Sigmoid colon (tissue), 4 donors: ENCODE data around the gene EVA1A.

Experiments used
- EP300 ChIP-seq, 4 donors: sonication (generic); formaldehyde crosslinking; IDR thresholded peaks; one replicate each; pipeline ENCODE4 v1.6.1; 2017; ENCODE audit warnings: antibody characterized with exemption in 4 of 4
- POLR2A ChIP-seq, 2 donors: fragments of 450-650 bp; IDR thresholded peaks; one replicate each; pipeline ENCODE4 v1.6.1; 2016; ENCODE audit warnings: antibody characterized with exemption in 2 of 2, mild to moderate bottlenecking in 2 of 2, moderate library complexity in 2 of 2
- POLR2AphosphoS5 ChIP-seq, 4 donors: sonication (generic); formaldehyde crosslinking; IDR thresholded peaks; one replicate each; pipeline ENCODE4 v1.6.1; 2017; ENCODE audit warnings: antibody characterized with exemption in 4 of 4
- TF ChIP-seq, protein P1 (sequence below), 4 experiments: fragments of 450-650 bp in 3 of 4; fragments of 200-600 bp in 1 of 4; IDR thresholded peaks; one replicate each; pipeline ENCODE4 v1.5.1; 2016 to 2019; ENCODE audit warnings: antibody characterized with exemption in 4 of 4, mild to moderate bottlenecking in 3 of 4, moderate library complexity in 2 of 4

DNA sequence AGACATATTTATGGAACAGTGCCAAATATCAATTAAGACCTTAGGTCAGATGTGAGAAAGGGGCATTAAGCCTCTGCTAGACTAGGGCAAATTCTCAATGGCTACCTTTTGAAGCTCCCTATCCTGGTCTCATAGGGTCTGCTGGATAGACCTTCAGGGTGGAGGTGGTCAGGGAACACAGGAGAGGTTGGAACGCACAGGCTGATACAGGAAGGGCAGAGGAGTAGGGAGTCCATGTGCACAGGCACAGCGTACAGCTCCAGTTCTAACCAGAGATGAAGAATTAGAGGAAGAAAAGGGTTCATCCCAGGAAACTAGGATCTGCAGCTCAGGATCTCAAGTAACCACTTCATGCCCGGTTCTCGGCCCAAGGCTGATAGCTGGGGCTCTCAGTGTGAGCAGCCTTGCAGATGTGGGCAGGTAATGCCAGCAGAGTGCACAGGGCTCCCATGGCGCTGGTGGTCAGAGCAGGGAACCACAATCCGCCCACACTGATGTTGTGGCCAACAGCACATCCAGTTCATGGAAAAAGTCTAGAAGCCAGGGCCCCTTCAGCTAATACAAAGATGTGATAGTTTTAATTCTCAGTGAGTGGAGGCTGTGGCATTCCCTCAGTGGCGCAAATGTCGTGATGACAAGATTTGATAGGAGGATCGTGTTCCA is 3.4 kb upstream of the EVA1A start:
- TF ChIP-seq, protein P1, sequence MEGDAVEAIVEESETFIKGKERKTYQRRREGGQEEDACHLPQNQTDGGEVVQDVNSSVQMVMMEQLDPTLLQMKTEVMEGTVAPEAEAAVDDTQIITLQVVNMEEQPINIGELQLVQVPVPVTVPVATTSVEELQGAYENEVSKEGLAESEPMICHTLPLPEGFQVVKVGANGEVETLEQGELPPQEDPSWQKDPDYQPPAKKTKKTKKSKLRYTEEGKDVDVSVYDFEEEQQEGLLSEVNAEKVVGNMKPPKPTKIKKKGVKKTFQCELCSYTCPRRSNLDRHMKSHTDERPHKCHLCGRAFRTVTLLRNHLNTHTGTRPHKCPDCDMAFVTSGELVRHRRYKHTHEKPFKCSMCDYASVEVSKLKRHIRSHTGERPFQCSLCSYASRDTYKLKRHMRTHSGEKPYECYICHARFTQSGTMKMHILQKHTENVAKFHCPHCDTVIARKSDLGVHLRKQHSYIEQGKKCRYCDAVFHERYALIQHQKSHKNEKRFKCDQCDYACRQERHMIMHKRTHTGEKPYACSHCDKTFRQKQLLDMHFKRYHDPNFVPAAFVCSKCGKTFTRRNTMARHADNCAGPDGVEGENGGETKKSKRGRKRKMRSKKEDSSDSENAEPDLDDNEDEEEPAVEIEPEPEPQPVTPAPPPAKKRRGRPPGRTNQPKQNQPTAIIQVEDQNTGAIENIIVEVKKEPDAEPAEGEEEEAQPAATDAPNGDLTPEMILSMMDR (IDR thresholded peaks at IDR 0.05) = no peak
- TF ChIP-seq EP300 (IDR thresholded peaks at IDR 0.05) (no peak), POLR2A (IDR thresholded peaks at IDR 0.05) (no peak), POLR2AphosphoS5 (IDR thresholded peaks at IDR 0.05) (no peak)
